NT2/D1 (cell line): ENCODE results near the gene CNTLN.
"Not testable (repeated sequence)": the region's sequence is repeated elsewhere in the genome, so short reads cannot be mapped to it uniquely, and the experiment has no call there.

Experiments
- DNase-seq: peaks from one replicate; pipeline ENCODE4 v3.0.0-alpha.2; 2011; ENCODE audit warnings: low read depth, low spot score
- H3K27me3 ChIP-seq: 2 replicates; pipeline ENCODE4 v1.6.0; 2011; ENCODE audit warnings: mild to moderate bottlenecking; ENCODE audit not compliant: insufficient read length, insufficient read depth
- H3K36me3 ChIP-seq: 2 replicates; pipeline ENCODE4 v1.6.1; 2011; ENCODE audit warnings: mild to moderate bottlenecking, low read length, mixed read lengths; ENCODE audit not compliant: insufficient read depth, insufficient read length
- H3K4me1 ChIP-seq: 2 replicates; pipeline ENCODE4 v1.5.1; 2011; ENCODE audit not compliant: insufficient read depth, insufficient read length
- H3K4me3 ChIP-seq: 2 replicates; pipeline ENCODE4 v1.5.1; 2011; ENCODE audit warnings: low read depth; ENCODE audit not compliant: insufficient read length
- H3K9ac ChIP-seq: 2 replicates; pipeline ENCODE4 v1.6.0; 2011; ENCODE audit warnings: low read depth; ENCODE audit not compliant: insufficient read length
- H3K9me3 ChIP-seq: 2 replicates; pipeline ENCODE4 v1.5.1; 2011; ENCODE audit warnings: mild to moderate bottlenecking, low read length; ENCODE audit not compliant: insufficient read depth
- SUZ12 ChIP-seq: IDR thresholded peaks from 2 replicates; pipeline ENCODE4 v1.6.1; 2011; ENCODE audit not compliant: insufficient read length, insufficient read depth; ENCODE audit errors: extremely low read depth
- YY1 ChIP-seq: IDR thresholded peaks from 2 replicates; pipeline ENCODE4 v1.6.1; 2011; ENCODE audit not compliant: insufficient read length, insufficient read depth
- ZNF274 ChIP-seq: IDR thresholded peaks from 2 replicates; pipeline ENCODE4 v1.6.1; 2011; ENCODE audit warnings: mild to moderate bottlenecking, low read depth, low read length

CNTLN gene

DNA sequence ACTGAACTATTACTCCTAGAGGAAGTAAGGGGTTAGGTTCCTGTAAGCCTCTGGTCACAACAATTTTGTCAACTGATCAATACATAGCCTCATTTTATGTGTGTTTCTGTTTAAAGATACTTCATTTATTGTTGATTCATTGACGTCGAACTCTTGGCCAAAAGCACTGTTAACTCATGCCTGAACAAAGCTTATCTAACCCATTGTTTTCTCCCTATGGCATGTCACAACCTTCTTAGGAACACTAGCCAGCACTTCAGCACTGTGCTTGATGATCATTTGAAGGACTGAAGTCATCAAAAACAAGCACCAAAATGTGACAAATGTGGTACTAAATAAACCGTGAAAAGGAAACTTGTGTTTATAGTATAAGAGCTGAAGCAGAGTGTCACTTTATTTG lies 13.5 kb downstream of the CNTLN start:
- Histone ChIP-seq H3K4me3 (no peak overlapping the region), H3K27me3 (no peaks in the 10 kb centered on the region), H3K36me3 (peaks cover 10% of the 10 kb centered on the region), H3K4me1 (no peaks in the 10 kb centered on the region), H3K9me3 (no peaks in the 10 kb centered on the region), H3K9ac (no peak overlapping the region)
- no peak for DNase-seq
- TF ChIP-seq YY1, result no peak
- no peak for TF ChIP-seq ZNF274
- no peak for TF ChIP-seq SUZ12

DNA sequence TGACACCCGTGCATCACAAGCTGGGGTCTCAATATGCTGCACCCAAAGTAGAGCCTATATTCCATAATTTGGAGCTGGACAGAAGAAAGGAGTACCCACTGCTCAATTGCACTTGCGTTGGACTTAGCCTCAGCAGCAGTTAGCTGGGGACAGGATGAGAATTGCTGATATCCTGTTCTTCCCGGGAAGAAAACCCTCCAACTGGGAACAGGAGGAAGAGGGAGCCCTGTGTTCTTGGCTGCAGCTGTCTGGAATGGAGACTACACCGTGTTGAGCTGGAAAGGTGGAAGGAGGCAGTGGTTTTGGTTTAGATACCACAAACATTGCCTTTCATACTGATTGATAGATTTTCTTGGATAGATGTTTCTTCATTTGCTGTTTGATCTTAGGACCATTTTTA lies 24.6 kb downstream of the CNTLN start:
- H3K4me3 ChIP-seq, result no peak overlapping the region
- no peak for TF ChIP-seq SUZ12
- no peak for DNase-seq
- no peak overlapping the region for H3K9ac ChIP-seq
- no peaks in the 10 kb centered on the region for H3K27me3 ChIP-seq
- no peaks in the 10 kb centered on the region; the same call in 1 of the 2 replicates for H3K9me3 ChIP-seq
- peaks cover 5% of the 10 kb centered on the region for H3K36me3 ChIP-seq
- H3K4me1 ChIP-seq, result no peaks in the 10 kb centered on the region

DNA sequence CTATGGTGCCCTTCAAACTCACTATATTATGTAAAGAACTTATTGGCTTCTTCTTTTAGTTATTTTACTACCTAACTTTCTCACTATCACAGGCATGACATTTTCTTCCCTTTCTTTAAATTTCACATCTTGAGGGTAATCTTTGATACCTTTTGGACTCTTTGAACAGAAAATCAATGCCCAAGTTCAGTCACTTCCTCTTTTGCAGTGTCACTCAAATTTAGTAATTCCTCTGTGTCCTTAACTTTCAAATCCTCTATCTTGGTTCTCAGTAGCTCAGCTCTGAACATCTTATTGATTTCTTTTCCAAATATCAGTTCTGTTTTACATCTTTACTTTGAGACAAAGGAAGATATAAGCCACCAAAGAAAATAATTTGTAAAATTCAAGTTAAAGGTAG lies 25.5 kb downstream of the CNTLN start:
- peaks cover 1% of the 10 kb centered on the region for H3K36me3 ChIP-seq
- H3K9me3 ChIP-seq, result no peaks in the 10 kb centered on the region; the same call in 1 of the 2 replicates
- H3K4me3 ChIP-seq, result no peak overlapping the region
- H3K9ac ChIP-seq, result no peak overlapping the region
- H3K4me1 ChIP-seq, result no peaks in the 10 kb centered on the region
- no peak for DNase-seq
- H3K27me3 ChIP-seq, result no peaks in the 10 kb centered on the region
- TF ChIP-seq SUZ12 (no peak), YY1 (no peak), ZNF274 (no peak)

DNA sequence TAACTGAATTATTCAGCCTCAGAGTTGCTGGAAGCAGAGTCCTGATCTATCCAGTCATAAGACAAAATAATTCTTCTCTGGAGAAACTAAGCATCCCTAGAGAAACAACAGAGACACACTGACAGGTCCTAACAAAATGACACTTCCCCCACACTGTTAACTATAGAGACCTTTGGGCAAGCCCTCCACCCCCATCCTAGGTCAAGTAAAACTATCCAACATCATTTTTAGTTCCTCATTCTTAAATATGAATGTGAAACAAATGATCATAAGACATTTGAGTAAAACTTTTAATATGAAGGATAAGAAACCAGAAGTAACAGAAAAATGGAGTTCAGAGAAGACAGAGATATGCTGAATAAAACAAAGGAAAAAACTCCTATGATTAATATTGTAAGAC lies 30.9 kb downstream of the CNTLN start:
- H3K9me3 ChIP-seq, result no peaks in the 10 kb centered on the region
- TF ChIP-seq SUZ12, result no peak
- TF ChIP-seq YY1, result no peak
- no peak for TF ChIP-seq ZNF274
- no peaks in the 10 kb centered on the region for H3K36me3 ChIP-seq
- H3K27me3 ChIP-seq, result no peaks in the 10 kb centered on the region
- no peak for DNase-seq
- H3K4me1 ChIP-seq, result no peaks in the 10 kb centered on the region
- H3K4me3 ChIP-seq, result no peak overlapping the region
- no peak overlapping the region for H3K9ac ChIP-seq

DNA sequence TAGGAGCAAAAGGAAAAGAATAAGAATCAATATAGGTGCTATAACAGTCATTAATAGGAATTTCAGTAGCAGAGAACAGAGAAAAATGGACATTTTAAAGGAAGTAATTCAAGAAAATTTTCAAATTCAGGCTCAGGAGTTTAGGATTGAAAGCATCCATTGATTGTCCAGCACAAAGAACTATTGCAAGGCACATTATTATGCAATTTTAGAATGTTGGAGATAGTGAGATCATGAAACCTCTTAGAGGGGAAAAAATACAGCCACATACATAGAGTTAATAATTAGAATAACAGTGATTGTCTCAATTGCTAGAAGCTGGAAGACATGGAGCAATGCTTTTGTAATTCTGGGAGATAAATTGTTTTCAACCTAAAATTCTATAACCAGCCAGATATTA lies 31.5 kb downstream of the CNTLN start:
- Histone ChIP-seq H3K9ac (no peak overlapping the region), H3K4me1 (no peaks in the 10 kb centered on the region), H3K27me3 (no peaks in the 10 kb centered on the region), H3K9me3 (no peaks in the 10 kb centered on the region), H3K36me3 (no peaks in the 10 kb centered on the region), H3K4me3 (no peak overlapping the region)
- TF ChIP-seq SUZ12 (no peak), ZNF274 (no peak)
- no peak for DNase-seq

DNA sequence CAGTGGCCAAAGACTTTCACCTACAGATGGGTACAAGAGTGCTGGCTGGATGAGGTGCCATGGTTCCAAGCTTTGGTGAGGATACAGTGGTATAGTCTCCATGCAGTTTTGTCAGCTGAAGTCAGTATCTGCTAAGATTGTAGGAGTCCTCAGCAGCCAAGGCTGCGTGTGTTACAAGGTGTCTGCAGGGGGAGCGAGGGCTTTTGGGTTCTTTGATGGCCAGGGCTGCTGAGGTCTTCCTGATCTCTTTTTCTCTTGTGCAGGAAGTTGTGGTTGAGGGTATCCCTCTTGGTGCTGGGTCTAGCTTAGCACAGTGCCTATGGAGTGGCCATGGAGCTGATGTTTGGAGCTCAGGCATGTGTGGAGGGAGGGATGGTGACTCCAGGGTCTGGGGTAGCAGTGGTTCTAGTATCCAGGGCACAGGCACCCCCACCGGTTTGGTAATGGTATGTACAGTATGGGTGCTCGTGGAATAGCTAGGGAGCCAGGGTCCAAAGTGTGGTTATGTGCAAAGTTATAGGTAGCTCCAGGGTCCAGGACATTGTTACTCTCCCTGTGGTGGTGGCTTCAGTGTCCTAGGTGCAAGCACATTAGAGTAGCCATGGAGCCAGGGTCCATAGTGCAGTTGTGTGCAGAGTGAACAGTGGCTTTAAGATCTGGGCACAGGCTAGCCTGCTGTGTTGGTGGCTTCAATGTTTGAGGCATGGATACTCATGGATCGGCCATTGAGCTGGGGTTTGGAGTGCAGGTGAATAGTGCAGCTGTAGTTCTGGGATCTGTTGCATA lies 36.7 kb downstream of the CNTLN start:
- no peak overlapping the region for H3K4me3 ChIP-seq
- TF ChIP-seq YY1 (no peak), SUZ12 (no peak), ZNF274 (no peak)
- H3K27me3 ChIP-seq, result no peaks in the 10 kb centered on the region
- H3K9me3 ChIP-seq, result no peaks in the 10 kb centered on the region
- no peak overlapping the region for H3K9ac ChIP-seq
- DNase-seq, result no peak
- H3K4me1 ChIP-seq, result no peaks in the 10 kb centered on the region
- no peaks in the 10 kb centered on the region for H3K36me3 ChIP-seq

DNA sequence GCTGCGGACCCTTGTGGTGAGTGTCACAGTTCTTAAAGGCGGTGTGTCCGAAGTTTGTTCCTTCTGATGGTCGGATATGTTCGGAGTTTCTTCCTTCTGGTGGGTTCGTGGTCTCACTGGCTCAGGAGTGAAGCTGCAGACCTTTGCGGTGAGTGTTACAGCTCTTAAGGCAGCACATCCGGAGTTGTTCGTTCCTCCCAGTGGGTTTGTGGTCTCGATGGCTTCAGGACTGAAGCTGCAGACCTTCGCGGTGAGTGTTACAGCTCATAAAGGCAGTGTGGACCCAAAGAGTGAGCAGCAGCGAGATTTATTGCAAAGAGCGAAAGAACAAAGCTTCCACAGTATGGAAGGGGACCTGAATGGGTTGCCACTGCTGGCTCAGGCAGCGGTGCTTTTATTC lies 42.7 kb downstream of the CNTLN start:
- not testable (repeated sequence) for H3K9me3 ChIP-seq, DNase-seq, H3K4me1 ChIP-seq, H3K4me3 ChIP-seq, H3K36me3 ChIP-seq, H3K9ac ChIP-seq, H3K27me3 ChIP-seq

DNA sequence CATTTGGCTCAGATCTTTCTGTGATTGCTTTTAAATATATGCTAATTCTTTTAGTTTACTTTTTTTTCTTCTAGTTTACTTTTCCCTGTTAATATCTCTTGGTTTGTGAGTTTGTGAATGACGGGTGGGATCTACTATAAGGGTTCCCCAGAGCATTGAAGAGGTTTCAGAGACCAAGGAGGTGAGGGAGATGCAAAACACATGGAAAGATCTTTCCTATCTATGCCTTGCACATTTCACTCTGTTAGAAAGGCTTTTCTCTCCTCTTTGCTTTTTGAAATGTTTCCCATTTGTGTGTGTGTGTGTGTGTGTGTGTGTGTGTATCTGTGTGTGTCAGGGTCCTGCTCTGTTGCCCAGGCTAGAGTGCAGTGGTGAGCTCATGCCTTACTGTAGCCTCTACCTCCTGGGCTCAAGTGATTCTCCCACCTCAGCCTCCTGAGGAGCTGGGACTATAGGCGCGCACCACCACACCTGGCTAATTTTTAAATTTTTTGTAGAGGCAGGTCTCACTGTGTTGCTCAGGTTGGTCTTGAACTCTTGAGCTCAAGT lies 50.7 kb downstream of the CNTLN start:
- Histone ChIP-seq H3K9me3 (no peaks in the 10 kb centered on the region), H3K9ac (no peak overlapping the region), H3K27me3 (no peaks in the 10 kb centered on the region), H3K4me3 (no peak overlapping the region), H3K4me1 (no peaks in the 10 kb centered on the region), H3K36me3 (no peaks in the 10 kb centered on the region)
- TF ChIP-seq ZNF274, result no peak
- no peak for TF ChIP-seq SUZ12
- TF ChIP-seq YY1, result no peak
- no peak for DNase-seq
